Measurements from ENCODE around the gene THRAP3. TPM values are rescaled to one million over a fixed set of nuclear protein-coding genes. Genes with fewer than 3 reads are reported as not detected.

THRAP3 gene, protein sequence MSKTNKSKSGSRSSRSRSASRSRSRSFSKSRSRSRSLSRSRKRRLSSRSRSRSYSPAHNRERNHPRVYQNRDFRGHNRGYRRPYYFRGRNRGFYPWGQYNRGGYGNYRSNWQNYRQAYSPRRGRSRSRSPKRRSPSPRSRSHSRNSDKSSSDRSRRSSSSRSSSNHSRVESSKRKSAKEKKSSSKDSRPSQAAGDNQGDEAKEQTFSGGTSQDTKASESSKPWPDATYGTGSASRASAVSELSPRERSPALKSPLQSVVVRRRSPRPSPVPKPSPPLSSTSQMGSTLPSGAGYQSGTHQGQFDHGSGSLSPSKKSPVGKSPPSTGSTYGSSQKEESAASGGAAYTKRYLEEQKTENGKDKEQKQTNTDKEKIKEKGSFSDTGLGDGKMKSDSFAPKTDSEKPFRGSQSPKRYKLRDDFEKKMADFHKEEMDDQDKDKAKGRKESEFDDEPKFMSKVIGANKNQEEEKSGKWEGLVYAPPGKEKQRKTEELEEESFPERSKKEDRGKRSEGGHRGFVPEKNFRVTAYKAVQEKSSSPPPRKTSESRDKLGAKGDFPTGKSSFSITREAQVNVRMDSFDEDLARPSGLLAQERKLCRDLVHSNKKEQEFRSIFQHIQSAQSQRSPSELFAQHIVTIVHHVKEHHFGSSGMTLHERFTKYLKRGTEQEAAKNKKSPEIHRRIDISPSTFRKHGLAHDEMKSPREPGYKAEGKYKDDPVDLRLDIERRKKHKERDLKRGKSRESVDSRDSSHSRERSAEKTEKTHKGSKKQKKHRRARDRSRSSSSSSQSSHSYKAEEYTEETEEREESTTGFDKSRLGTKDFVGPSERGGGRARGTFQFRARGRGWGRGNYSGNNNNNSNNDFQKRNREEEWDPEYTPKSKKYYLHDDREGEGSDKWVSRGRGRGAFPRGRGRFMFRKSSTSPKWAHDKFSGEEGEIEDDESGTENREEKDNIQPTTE
- 84.9 and 89.9 TPM in 2 replicates for total RNA-seq

DNA sequence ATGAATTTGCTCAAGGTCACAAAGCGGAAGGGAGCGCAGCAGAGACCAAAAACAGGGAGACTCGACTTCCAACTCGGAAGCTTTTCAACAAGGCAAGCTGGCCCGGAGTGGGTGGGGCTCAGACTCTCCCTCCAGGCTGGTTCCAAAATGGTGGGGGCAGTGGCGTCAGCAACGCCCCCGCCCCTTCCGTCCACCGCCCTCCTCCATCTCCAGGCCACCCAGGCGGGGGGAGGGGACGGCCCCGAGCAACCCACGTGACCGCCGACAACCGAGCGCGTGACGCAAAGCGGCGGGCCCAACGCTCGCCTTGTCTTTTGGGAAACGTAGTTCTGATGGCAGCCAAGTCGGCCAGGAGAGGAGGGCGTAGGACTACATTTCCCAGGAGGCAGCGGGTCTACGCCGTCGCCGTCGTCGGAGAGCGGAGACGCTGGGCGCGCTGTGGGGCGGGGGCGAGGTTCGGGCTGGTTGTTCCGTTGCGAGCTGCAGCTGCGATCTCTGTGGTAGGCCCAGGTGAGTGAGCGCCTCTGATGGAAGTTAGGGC, at the start of gene THRAP3:
THRAP3 (plus strand) TSS at position 448 of the 541 bp plus-strand sequence. CDS start 58,121 bp downstream, outside the sequence.

DNA sequence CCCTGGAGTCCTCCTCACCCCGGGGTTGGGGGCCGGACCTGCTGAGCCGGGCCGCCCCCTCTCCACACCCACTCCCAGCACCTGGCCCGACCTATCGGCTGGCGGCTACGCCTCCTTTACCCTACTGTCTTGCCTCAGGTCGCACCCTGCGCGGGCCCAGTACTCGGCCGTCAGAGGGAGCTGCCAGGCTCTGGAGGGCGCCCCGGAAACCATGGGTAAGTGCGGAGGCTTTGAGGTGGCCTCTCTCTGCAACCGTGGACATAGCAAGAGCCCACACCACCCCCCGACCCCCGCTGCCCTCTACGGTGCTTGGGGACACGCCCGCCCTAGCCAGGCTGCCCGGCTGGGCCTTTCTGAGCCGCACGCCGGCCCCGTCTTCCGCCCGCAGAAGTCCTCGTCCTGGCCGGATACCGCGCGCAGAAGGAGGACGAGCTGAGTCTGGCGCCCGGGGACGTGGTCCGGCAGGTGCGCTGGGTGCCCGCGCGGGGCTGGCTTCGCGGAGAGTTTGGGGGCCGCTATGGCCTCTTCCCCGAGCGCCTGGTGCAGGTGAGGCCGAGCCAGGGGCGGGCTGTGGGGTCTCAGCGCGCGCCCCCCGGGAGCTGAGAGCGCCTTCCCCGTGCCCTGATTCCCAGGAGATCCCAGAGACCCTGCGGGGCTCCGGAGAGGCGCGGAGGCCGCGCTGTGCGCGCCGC, 82.1 kb downstream of the THRAP3 start, which contains the start of gene SH3D21:
SH3D21 (plus strand) TSS at position 159 of the 692 bp plus-strand sequence; CDS start at position 212, 53 bp downstream.

DNA sequence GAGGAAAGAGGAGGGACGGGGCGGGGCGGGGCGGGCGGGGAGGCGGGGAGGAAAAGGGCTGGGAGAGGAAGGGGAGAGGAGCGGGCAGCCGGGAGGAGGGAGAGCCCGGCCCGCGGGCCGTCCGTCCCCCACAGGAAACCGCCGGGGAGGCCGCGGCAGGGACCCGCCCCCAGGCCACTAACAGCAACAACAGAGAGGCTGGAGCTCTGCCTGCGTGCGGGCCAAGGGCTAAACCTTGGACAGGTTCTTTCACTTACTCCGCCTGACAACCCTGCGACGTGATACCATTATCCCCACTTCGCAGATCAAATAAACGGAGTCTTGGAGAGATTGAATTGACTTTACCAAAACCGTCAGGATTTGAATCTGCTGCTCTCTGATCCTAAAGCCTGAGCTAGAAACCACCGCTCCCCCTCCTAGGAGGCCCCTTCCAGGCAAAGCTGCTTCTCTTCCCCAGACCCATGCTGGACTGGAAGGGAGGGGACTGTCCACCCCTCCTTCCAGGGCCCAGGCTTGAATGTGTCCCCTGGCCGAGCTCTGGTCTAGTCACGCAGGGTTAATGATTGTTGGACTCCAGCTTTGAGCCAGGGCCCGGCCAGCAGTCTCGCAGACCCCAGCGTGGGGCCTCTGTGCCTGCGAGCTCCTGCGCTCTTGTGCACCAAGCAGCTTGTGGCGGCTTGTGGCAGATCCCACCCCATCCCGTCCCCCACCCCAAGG, 99.6 kb downstream of the THRAP3 start, which contains the start of gene EVA1B:
EVA1B (minus strand) TSS at position 10 of the 717 bp plus-strand sequence. CDS start 608 bp downstream, outside the sequence.

Other genes with a start within 250 kb of the THRAP3 start
- 0.07 and 0.30 TPM in 2 replicates for gene TEKT2, start 140.3 kb upstream of the THRAP3 start, total RNA-seq
- gene ADPRS, start 135.6 kb upstream of the THRAP3 start, total RNA-seq, result 84.1 and 88.7 TPM in 2 replicates
- gene COL8A2, start 99.2 kb upstream of the THRAP3 start, total RNA-seq, result 1.1 and 1.7 TPM in 2 replicates
- gene TRAPPC3, start 75.0 kb upstream of the THRAP3 start, total RNA-seq, result 124 and 150 TPM in 2 replicates
- gene MAP7D1, start 68.3 kb upstream of the THRAP3 start, total RNA-seq, result 192 and 213 TPM in 2 replicates
- 0.40 and 0.64 TPM in 2 replicates for gene SH3D21, start 81.9 kb downstream of the THRAP3 start, total RNA-seq
- gene EVA1B, start 99.2 kb downstream of the THRAP3 start, total RNA-seq, result 88.7 and 88.9 TPM in 2 replicates
- 24.8 and 31.7 TPM in 2 replicates for gene STK40, start 161.5 kb downstream of the THRAP3 start, total RNA-seq
- gene LSM10, start 173.5 kb downstream of the THRAP3 start, total RNA-seq, result 41.6 and 42.5 TPM in 2 replicates
- 4.5 and 8.4 TPM in 2 replicates for gene OSCP1, start 226.0 kb downstream of the THRAP3 start, total RNA-seq
- gene MRPS15, start 239.9 kb downstream of the THRAP3 start, total RNA-seq, result 96.5 and 120 TPM in 2 replicates

Measured in mammary microvascular endothelial cell (primary cell).